Measurements from ENCODE around the gene NRP1.
A peak's percentile ranks its signal among the peaks of the same experiment; 100 is the strongest.

Gene NRP1

GRCh38 chr10:33196710-33197491 is 137.6 kb downstream of the NRP1 start:
- no peaks in the 10 kb centered on the region for H3K4me1 Mint-ChIP-seq

GRCh38 chr10:33196377-33196706 is 138.1 kb downstream of the NRP1 start:
- no peak for ATAC-seq
- Mint-ChIP-seq H3K4me3 (no peak overlapping the region), H3K4me1 (no peaks in the 10 kb centered on the region), H3K9me3 (no peaks in the 10 kb centered on the region), H3K27me3 (peaks cover 21% of the 10 kb centered on the region), H3K27ac (no peak overlapping the region)
- DNase-seq, result no peak

More at GRCh38 chr10:33196710-33197491, 137.6 kb downstream of the NRP1 start:
- ATAC-seq (no peak), DNase-seq (no peak)
- peaks cover 21% of the 10 kb centered on the region for H3K27me3 Mint-ChIP-seq
- peak overlapping the region in 1 of 2 donors; percentile 33 for H3K27ac Mint-ChIP-seq
- H3K4me3 Mint-ChIP-seq, result no peak overlapping the region
- no peaks in the 10 kb centered on the region for H3K9me3 Mint-ChIP-seq

- H3K4me1 Mint-ChIP-seq, result no peaks in the 10 kb centered on the region
- DNase-seq (no peak), ATAC-seq (no peak)
- no peak overlapping the region for H3K4me3 Mint-ChIP-seq
- H3K9me3 Mint-ChIP-seq, result no peaks in the 10 kb centered on the region
- no peak overlapping the region for H3K27ac Mint-ChIP-seq
- H3K27me3 Mint-ChIP-seq, result peaks cover 21% of the 10 kb centered on the region
Measured at GRCh38 chr10:33195608-33196376, 138.7 kb downstream of the NRP1 start.

GRCh38 chr10:33193701-33194521 is 140.6 kb downstream of the NRP1 start:
- ATAC-seq (no peak), DNase-seq (no peak)
- Mint-ChIP-seq H3K27ac (no peak overlapping the region), H3K9me3 (no peaks in the 10 kb centered on the region), H3K4me1 (no peaks in the 10 kb centered on the region), H3K27me3 (peaks cover 26% of the 10 kb centered on the region), H3K4me3 (no peak overlapping the region)

GRCh38 chr10:33193057-33193700 is 141.3 kb downstream of the NRP1 start:
- Mint-ChIP-seq H3K27ac (no peak overlapping the region), H3K4me3 (no peak overlapping the region), H3K9me3 (no peaks in the 10 kb centered on the region), H3K4me1 (no peaks in the 10 kb centered on the region), H3K27me3 (peaks cover 33% of the 10 kb centered on the region)
- ATAC-seq (peak; percentile 87), DNase-seq (peak; percentile 60 to 71)

GRCh38 chr10:33192190-33192589 is 142.3 kb downstream of the NRP1 start:
- H3K9me3 Mint-ChIP-seq, result no peaks in the 10 kb centered on the region
- H3K27me3 Mint-ChIP-seq, result peaks cover 41% of the 10 kb centered on the region
- ATAC-seq, result no peak
- H3K27ac Mint-ChIP-seq, result no peak overlapping the region
- no peaks in the 10 kb centered on the region for H3K4me1 Mint-ChIP-seq
- H3K4me3 Mint-ChIP-seq, result no peak overlapping the region
- DNase-seq, result no peak

GRCh38 chr10:33190406-33190805 is 144.1 kb downstream of the NRP1 start:
- Mint-ChIP-seq H3K4me1 (no peaks in the 10 kb centered on the region), H3K4me3 (no peak overlapping the region), H3K9me3 (no peaks in the 10 kb centered on the region), H3K27ac (no peak overlapping the region), H3K27me3 (peaks cover 29% of the 10 kb centered on the region)
- DNase-seq (no peak), ATAC-seq (no peak)

GRCh38 chr10:33189808-33190207 is 144.7 kb downstream of the NRP1 start:
- Mint-ChIP-seq H3K27ac (no peak overlapping the region), H3K27me3 (peaks cover 28% of the 10 kb centered on the region), H3K9me3 (no peaks in the 10 kb centered on the region), H3K4me1 (no peaks in the 10 kb centered on the region), H3K4me3 (no peak overlapping the region)
- DNase-seq (no peak), ATAC-seq (no peak)

GRCh38 chr10:33189363-33189762 is 145.1 kb downstream of the NRP1 start:
- ATAC-seq (no peak), DNase-seq (no peak)
- Mint-ChIP-seq H3K4me3 (no peak overlapping the region), H3K9me3 (no peaks in the 10 kb centered on the region), H3K27me3 (peaks cover 23% of the 10 kb centered on the region), H3K4me1 (no peaks in the 10 kb centered on the region), H3K27ac (no peak overlapping the region)

GRCh38 chr10:33187427-33187999 is 147.0 kb downstream of the NRP1 start:
- no peak overlapping the region for H3K4me3 Mint-ChIP-seq

GRCh38 chr10:33186150-33186549 is 148.3 kb downstream of the NRP1 start:
- no peak for DNase-seq
- H3K27ac Mint-ChIP-seq, result no peak overlapping the region
- no peak overlapping the region for H3K4me3 Mint-ChIP-seq
- no peak for ATAC-seq
- no peaks in the 10 kb centered on the region for H3K4me1 Mint-ChIP-seq
- H3K27me3 Mint-ChIP-seq, result peaks cover 21% of the 10 kb centered on the region
- no peaks in the 10 kb centered on the region for H3K9me3 Mint-ChIP-seq

More at GRCh38 chr10:33187427-33187999, 147.0 kb downstream of the NRP1 start:
- no peak overlapping the region for H3K27ac Mint-ChIP-seq
- no peaks in the 10 kb centered on the region for H3K9me3 Mint-ChIP-seq
- peaks cover 21% of the 10 kb centered on the region for H3K27me3 Mint-ChIP-seq
- no peaks in the 10 kb centered on the region for H3K4me1 Mint-ChIP-seq
- DNase-seq, result no peak
- no peak for ATAC-seq

- H3K9me3 Mint-ChIP-seq, result no peaks in the 10 kb centered on the region
- H3K4me1 Mint-ChIP-seq, result no peaks in the 10 kb centered on the region
- no peak for DNase-seq
- no peak for ATAC-seq
- no peak overlapping the region for H3K27ac Mint-ChIP-seq
- H3K4me3 Mint-ChIP-seq, result no peak overlapping the region
- peaks cover 25% of the 10 kb centered on the region for H3K27me3 Mint-ChIP-seq
Measured at GRCh38 chr10:33183655-33184054, 150.8 kb downstream of the NRP1 start.

- ATAC-seq (no peak), DNase-seq (no peak)
- H3K4me3 Mint-ChIP-seq, result no peak overlapping the region
- H3K4me1 Mint-ChIP-seq, result no peaks in the 10 kb centered on the region
- H3K27me3 Mint-ChIP-seq, result peaks cover 17% of the 10 kb centered on the region
- H3K9me3 Mint-ChIP-seq, result no peaks in the 10 kb centered on the region
- H3K27ac Mint-ChIP-seq, result no peak overlapping the region
Measured at GRCh38 chr10:33180921-33181320, 153.5 kb downstream of the NRP1 start.

GRCh38 chr10:33180390-33180789 is 154.1 kb downstream of the NRP1 start:
- Mint-ChIP-seq H3K4me3 (no peak overlapping the region), H3K4me1 (no peaks in the 10 kb centered on the region), H3K9me3 (no peaks in the 10 kb centered on the region), H3K27ac (no peak overlapping the region), H3K27me3 (peaks cover 20% of the 10 kb centered on the region)
- DNase-seq (no peak), ATAC-seq (no peak)

- no peaks in the 10 kb centered on the region for H3K9me3 Mint-ChIP-seq
- no peak for DNase-seq
- H3K27me3 Mint-ChIP-seq, result peaks cover 20% of the 10 kb centered on the region
- no peak for ATAC-seq
- H3K4me1 Mint-ChIP-seq, result no peaks in the 10 kb centered on the region
- H3K27ac Mint-ChIP-seq, result no peak overlapping the region
- no peak overlapping the region for H3K4me3 Mint-ChIP-seq
Measured at GRCh38 chr10:33179067-33179466, 155.4 kb downstream of the NRP1 start.

Data from stimulated activated naive CD8-positive, alpha-beta T cell treated with anti-CD3 and anti-CD28 coated beads, Interleukin-15, amount 100 ng/mL, for 72 hours (primary cell).